ENCODE measurements around the gene SULT2B1.

DNA sequence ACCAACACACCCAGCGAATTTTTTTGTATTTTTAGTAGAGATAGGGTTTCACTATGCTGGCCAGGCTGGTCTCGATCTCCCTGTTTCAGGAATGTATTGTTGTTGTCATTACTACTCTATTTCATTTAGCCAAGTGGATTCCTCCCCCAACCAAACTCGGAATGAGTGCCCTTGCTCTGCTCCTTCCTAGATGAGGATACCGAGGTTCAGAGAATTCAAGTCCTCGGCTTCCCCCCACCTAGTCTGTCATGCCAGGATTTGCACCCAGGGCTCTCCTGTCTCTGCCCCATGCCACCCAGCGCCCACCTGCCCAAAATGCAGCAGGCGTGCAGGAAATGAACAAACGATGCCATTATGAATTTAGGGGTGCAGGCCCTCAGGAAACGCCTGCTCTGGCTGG is 51.0 kb downstream of the SULT2B1 start:
- TF ChIP-seq, protein P1, sequence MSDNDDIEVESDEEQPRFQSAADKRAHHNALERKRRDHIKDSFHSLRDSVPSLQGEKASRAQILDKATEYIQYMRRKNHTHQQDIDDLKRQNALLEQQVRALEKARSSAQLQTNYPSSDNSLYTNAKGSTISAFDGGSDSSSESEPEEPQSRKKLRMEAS (IDR thresholded peaks at IDR 0.05) = no peak
- TF ChIP-seq, protein P2, sequence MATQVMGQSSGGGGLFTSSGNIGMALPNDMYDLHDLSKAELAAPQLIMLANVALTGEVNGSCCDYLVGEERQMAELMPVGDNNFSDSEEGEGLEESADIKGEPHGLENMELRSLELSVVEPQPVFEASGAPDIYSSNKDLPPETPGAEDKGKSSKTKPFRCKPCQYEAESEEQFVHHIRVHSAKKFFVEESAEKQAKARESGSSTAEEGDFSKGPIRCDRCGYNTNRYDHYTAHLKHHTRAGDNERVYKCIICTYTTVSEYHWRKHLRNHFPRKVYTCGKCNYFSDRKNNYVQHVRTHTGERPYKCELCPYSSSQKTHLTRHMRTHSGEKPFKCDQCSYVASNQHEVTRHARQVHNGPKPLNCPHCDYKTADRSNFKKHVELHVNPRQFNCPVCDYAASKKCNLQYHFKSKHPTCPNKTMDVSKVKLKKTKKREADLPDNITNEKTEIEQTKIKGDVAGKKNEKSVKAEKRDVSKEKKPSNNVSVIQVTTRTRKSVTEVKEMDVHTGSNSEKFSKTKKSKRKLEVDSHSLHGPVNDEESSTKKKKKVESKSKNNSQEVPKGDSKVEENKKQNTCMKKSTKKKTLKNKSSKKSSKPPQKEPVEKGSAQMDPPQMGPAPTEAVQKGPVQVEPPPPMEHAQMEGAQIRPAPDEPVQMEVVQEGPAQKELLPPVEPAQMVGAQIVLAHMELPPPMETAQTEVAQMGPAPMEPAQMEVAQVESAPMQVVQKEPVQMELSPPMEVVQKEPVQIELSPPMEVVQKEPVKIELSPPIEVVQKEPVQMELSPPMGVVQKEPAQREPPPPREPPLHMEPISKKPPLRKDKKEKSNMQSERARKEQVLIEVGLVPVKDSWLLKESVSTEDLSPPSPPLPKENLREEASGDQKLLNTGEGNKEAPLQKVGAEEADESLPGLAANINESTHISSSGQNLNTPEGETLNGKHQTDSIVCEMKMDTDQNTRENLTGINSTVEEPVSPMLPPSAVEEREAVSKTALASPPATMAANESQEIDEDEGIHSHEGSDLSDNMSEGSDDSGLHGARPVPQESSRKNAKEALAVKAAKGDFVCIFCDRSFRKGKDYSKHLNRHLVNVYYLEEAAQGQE (IDR thresholded peaks at IDR 0.05; ENCODE audit: low read depth) = no peak
- TF ChIP-seq ZBTB7A (IDR thresholded peaks at IDR 0.05; ENCODE audit: low read depth) (no peak), EGR1 (IDR thresholded peaks at IDR 0.05) (no peak), CEBPB (IDR thresholded peaks at IDR 0.05) (no peak), CREB1 (IDR thresholded peaks at IDR 0.05; ENCODE audit: low read depth) (no peak), FOXM1 (IDR thresholded peaks at IDR 0.05; ENCODE audit: borderline replicate concordance, low read depth) (no peak), TCF12 (IDR thresholded peaks at IDR 0.05; ENCODE audit: low read depth) (no peak), EP300 (IDR thresholded peaks at IDR 0.05; ENCODE audit: borderline replicate concordance) (no peak), RAD21 (IDR thresholded peaks at IDR 0.05; ENCODE audit: low read depth) (no peak), YY1 (IDR thresholded peaks at IDR 0.05; ENCODE audit: low read depth) (no peak)
- TF ChIP-seq, protein P3, sequence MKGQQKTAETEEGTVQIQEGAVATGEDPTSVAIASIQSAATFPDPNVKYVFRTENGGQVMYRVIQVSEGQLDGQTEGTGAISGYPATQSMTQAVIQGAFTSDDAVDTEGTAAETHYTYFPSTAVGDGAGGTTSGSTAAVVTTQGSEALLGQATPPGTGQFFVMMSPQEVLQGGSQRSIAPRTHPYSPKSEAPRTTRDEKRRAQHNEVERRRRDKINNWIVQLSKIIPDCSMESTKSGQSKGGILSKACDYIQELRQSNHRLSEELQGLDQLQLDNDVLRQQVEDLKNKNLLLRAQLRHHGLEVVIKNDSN (IDR thresholded peaks at IDR 0.05) = no peak

Data from Ishikawa (cell line).